Measurements from ENCODE around the gene AKR7A2.

- TF ChIP-seq CTCF (IDR thresholded peaks at IDR 0.05; ENCODE audit: insufficient read depth, low read depth, low read length), result no peak
- TF ChIP-seq EZH2 (IDR thresholded peaks at IDR 0.05; ENCODE audit: insufficient read depth, low read length), result no peak
These were observed 21.8 kb upstream of the AKR7A2 start for GRCh38 chr1:19333587-19334354.
